PFSK-1 (cell line): ENCODE results near the gene GFPT2.

Source experiments
- FOXP2 ChIP-seq: optimal IDR thresholded peaks from 2 replicates; pipeline ENCODE3; 2011; ENCODE audit warnings: borderline replicate concordance, control low read depth, inconsistent platforms; ENCODE audit not compliant: insufficient read depth; ENCODE audit errors: extremely low read length, extremely low read depth
- POLR2AphosphoS5 ChIP-seq: IDR thresholded peaks from 2 replicates; pipeline ENCODE4 v1.6.1; 2012; ENCODE audit warnings: low read depth, mild to moderate bottlenecking, control low read depth, low read length, moderate library complexity
- SIN3A ChIP-seq: IDR thresholded peaks from 2 replicates; pipeline ENCODE4 v1.6.1; 2012; ENCODE audit warnings: mild to moderate bottlenecking, low read length, moderate library complexity, borderline replicate concordance; ENCODE audit not compliant: insufficient read depth
- TAF1 ChIP-seq: IDR thresholded peaks from 2 replicates; pipeline ENCODE4 v1.6.1; 2012; ENCODE audit warnings: low read length, control low read depth, borderline replicate concordance; ENCODE audit not compliant: insufficient read depth
- TF ChIP-seq, protein P1 (sequence below), 2 experiments: IDR thresholded peaks; 2 replicates each; pipeline versions ENCODE4 v1.6.1 to v1.8.0; 2011 to 2012; ENCODE audit warnings: low read depth in 2 of 2, low read length in 2 of 2, control low read depth in 1 of 2, inconsistent platforms in 1 of 2, mild to moderate bottlenecking in 1 of 2, moderate library complexity in 1 of 2; ENCODE audit not compliant: insufficient read depth in 1 of 2

DNA sequence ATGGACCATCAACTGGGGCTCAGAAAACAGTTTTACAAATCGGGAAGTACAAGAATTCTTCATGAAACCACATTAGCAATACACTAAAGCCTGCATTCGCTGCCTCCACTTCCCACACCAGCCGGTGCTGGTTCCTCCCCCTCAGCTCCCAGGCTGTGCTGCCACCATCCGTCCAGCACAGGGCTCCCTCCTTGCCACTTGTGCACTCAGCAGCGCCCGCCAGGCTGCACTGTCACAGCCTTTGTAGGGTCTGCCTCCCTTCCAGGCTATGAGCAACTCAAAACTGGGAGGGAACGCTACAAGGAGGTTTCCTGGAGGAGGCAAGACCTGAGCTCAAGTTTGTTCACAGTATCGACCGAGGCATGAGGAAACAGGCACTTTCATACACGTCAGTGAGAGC is 69.0 kb downstream of the GFPT2 start:
- TF ChIP-seq POLR2AphosphoS5 = no peak
- TF ChIP-seq TAF1 = no peak
- TF ChIP-seq, protein P1, sequence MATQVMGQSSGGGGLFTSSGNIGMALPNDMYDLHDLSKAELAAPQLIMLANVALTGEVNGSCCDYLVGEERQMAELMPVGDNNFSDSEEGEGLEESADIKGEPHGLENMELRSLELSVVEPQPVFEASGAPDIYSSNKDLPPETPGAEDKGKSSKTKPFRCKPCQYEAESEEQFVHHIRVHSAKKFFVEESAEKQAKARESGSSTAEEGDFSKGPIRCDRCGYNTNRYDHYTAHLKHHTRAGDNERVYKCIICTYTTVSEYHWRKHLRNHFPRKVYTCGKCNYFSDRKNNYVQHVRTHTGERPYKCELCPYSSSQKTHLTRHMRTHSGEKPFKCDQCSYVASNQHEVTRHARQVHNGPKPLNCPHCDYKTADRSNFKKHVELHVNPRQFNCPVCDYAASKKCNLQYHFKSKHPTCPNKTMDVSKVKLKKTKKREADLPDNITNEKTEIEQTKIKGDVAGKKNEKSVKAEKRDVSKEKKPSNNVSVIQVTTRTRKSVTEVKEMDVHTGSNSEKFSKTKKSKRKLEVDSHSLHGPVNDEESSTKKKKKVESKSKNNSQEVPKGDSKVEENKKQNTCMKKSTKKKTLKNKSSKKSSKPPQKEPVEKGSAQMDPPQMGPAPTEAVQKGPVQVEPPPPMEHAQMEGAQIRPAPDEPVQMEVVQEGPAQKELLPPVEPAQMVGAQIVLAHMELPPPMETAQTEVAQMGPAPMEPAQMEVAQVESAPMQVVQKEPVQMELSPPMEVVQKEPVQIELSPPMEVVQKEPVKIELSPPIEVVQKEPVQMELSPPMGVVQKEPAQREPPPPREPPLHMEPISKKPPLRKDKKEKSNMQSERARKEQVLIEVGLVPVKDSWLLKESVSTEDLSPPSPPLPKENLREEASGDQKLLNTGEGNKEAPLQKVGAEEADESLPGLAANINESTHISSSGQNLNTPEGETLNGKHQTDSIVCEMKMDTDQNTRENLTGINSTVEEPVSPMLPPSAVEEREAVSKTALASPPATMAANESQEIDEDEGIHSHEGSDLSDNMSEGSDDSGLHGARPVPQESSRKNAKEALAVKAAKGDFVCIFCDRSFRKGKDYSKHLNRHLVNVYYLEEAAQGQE (IDR thresholded peaks at IDR 0.05; ENCODE audit: insufficient read depth in 1 of 2, low read depth in 2 of 2, low read length in 2 of 2) = no peak
- TF ChIP-seq SIN3A = no peak
- no peak for TF ChIP-seq FOXP2
